GM12878 (cell line): ENCODE results near the gene PTPRS. TPM values are rescaled to one million over a fixed set of nuclear protein-coding genes. Genes with fewer than 3 reads are reported as not detected.

Source experiments
- ATAC-seq: fragments of 200-7000 bp; cut with Tn5 transposase; 3 replicates; pipeline ENCODE4 v1.9.1; 2020; ENCODE audit warnings: mild to moderate bottlenecking, moderate library complexity
- BruUV-seq: library from RNA; stranded (reverse); fragments of 400-500 nt; replicated peaks from 2 replicates; lab custom pipeline; 2021; lab: Mats Ljungman, UMichigan
- CTCF ChIA-PET: fragments of 300-600 bp; sonication (Branson Sonifier 250); formaldehyde crosslinking; extraction: SDS; loops from one replicate; lab custom pipeline; 2021; ENCODE audit warnings: inconsistent platforms; lab: Yijun Ruan, JAX
- POLR2A ChIA-PET: fragments of 350-600 bp; formaldehyde crosslinking; extraction: SDS; loops from one replicate; lab custom pipeline; 2021; ENCODE audit warnings: inconsistent platforms; lab: Charles Lee
- RAD21 ChIA-PET: fragments of 300-600 bp; sonication (Branson Sonifier 250); formaldehyde crosslinking; loops from one replicate; lab custom pipeline; 2023; ENCODE audit warnings: antibody characterized with exemption; ENCODE audit not compliant: unreplicated experiment; lab: Charles Lee
- SMC1A ChIA-PET: fragments of 300-600 bp; sonication (Branson Sonifier 250); formaldehyde crosslinking; loops from one replicate; lab custom pipeline; 2023; ENCODE audit not compliant: unreplicated experiment, uncharacterized antibody; lab: Charles Lee
- DNase-seq: peaks from one replicate; pipeline ENCODE4 v3.0.0-alpha.2; 2011; ENCODE audit warnings: low read depth, low spot score
- FAIRE-seq: peaks from 3 replicates; lab custom pipeline; 2011; peaks lifted over from hg19 to GRCh38; lab: Jason Lieb, UNC
- H2AFZ ChIP-seq: 2 replicates; pipeline ENCODE4 v1.6.0; 2011; ENCODE audit warnings: low read depth, low read length, control low read depth; ENCODE audit not compliant: control insufficient read depth
- H3K27ac ChIP-seq: 2 replicates; pipeline ENCODE4 v1.5.1; 2011; ENCODE audit warnings: control low read depth; ENCODE audit not compliant: control insufficient read depth, insufficient read depth
- H3K27me3 ChIP-seq, 2 experiments: replicated peaks in 1 of 2; 2 replicates each; pipeline versions ENCODE4 v1.6.0 to v1.6.1; 2011; ENCODE audit warnings: low read length in 1 of 2; ENCODE audit not compliant: control insufficient read depth in 2 of 2, insufficient read depth in 2 of 2
- H3K36me3 ChIP-seq, 2 experiments: 2 replicates each; pipeline ENCODE4 v1.5.1; 2011; ENCODE audit warnings: low read length in 1 of 2; ENCODE audit not compliant: control insufficient read depth in 2 of 2, insufficient read depth in 2 of 2
- H3K4me1 ChIP-seq: 2 replicates; pipeline ENCODE4 v1.6.1; 2011; ENCODE audit warnings: mild to moderate bottlenecking, low read length, moderate library complexity, mixed read lengths; ENCODE audit not compliant: control insufficient read depth, insufficient read depth
- H3K4me2 ChIP-seq: 2 replicates; pipeline ENCODE4 v1.6.0; 2011; ENCODE audit warnings: control low read depth; ENCODE audit not compliant: control insufficient read depth, insufficient read depth
- H3K4me3 ChIP-seq: fragments of 200-600 bp; sonication (generic); 2 replicates; pipeline ENCODE4 v1.5.1; 2016
- H3K79me2 ChIP-seq: 2 replicates; pipeline ENCODE4 v1.6.0; 2011; ENCODE audit warnings: low read length; ENCODE audit not compliant: control insufficient read depth, insufficient read depth
- H3K9ac ChIP-seq: 2 replicates; pipeline ENCODE4 v1.8.0; 2011; ENCODE audit warnings: low read length, control low read depth, mixed read lengths; ENCODE audit not compliant: control insufficient read depth, insufficient read depth
- H3K9me3 ChIP-seq: replicated peaks from 3 replicates; pipeline ENCODE4 v1.5.1; 2011; ENCODE audit warnings: mild to moderate bottlenecking, low read length; ENCODE audit not compliant: control insufficient read depth, insufficient read depth
- H4K20me1 ChIP-seq: 2 replicates; pipeline ENCODE4 v1.6.0; 2011; ENCODE audit not compliant: control insufficient read depth, insufficient read depth
- BCLAF1 ChIP-seq: fragments of 450-650 bp; IDR thresholded peaks from 2 replicates; pipeline ENCODE4 v1.6.1; 2017; ENCODE audit warnings: antibody characterized with exemption, mild to moderate bottlenecking, moderate library complexity
- EED ChIP-seq: sonication (generic); IDR thresholded peaks from 2 replicates; pipeline ENCODE4 v1.6.1; 2016; ENCODE audit warnings: antibody characterized with exemption, low read depth
- FOXK2 ChIP-seq: fragments of 450-650 bp; IDR thresholded peaks from 2 replicates; pipeline ENCODE4 v1.6.1; 2017; ENCODE audit warnings: mild to moderate bottlenecking, moderate library complexity
- HDGF ChIP-seq: fragments of 450-650 bp; IDR thresholded peaks from 2 replicates; pipeline ENCODE4 v1.6.1; 2016; ENCODE audit warnings: antibody characterized with exemption
- IKZF1 ChIP-seq: fragments of 450-650 bp; conservative IDR thresholded peaks from 2 replicates; pipeline ENCODE4 v1.6.1; 2017; ENCODE audit warnings: antibody characterized with exemption, mild to moderate bottlenecking
- KAT2A ChIP-seq: conservative IDR thresholded peaks from 2 replicates; pipeline ENCODE4 v1.6.1; 2011; ENCODE audit warnings: low read depth, low read length; ENCODE audit not compliant: control insufficient read depth
- MYC ChIP-seq: IDR thresholded peaks from 2 replicates; pipeline ENCODE4 v1.6.1; 2011; ENCODE audit warnings: mild to moderate bottlenecking, low read length, moderate library complexity, inconsistent platforms; ENCODE audit not compliant: insufficient read depth, insufficient replicate concordance, insufficient read length, severe bottlenecking
- SMAD5 ChIP-seq: IDR thresholded peaks from 2 replicates; pipeline ENCODE4 v1.6.1; 2016; ENCODE audit warnings: antibody characterized with exemption, low read depth
- SREBF2 ChIP-seq: IDR thresholded peaks from 2 replicates; pipeline ENCODE4 v1.6.1; 2012; ENCODE audit warnings: mild to moderate bottlenecking, low read length
- STAT1 ChIP-seq: fragments of 450-650 bp; conservative IDR thresholded peaks from 2 replicates; pipeline ENCODE4 v1.6.1; 2014; ENCODE audit warnings: antibody characterized with exemption, mild to moderate bottlenecking
- SUZ12 ChIP-seq: fragments of 200-600 bp; sonication (generic); IDR thresholded peaks from one replicate; pipeline ENCODE4 v1.6.1; 2018; ENCODE audit warnings: antibody characterized with exemption, mild to moderate bottlenecking; ENCODE audit not compliant: unreplicated experiment
- ZNF217 ChIP-seq: fragments of 450-650 bp; IDR thresholded peaks from 2 replicates; pipeline ENCODE4 v1.6.1; 2017; ENCODE audit warnings: antibody characterized with exemption, mild to moderate bottlenecking
- ZSCAN29 ChIP-seq: fragments of 450-650 bp; IDR thresholded peaks from 2 replicates; pipeline ENCODE4 v1.6.1; 2017; ENCODE audit warnings: mild to moderate bottlenecking, moderate library complexity
- WGBS: methylation state at CpG from one replicate; pipeline ENCODE4 v1.1.6; 2016; ENCODE audit warnings: low lambda C conversion rate; ENCODE audit not compliant: insufficient replicate concordance, insufficient coverage; ENCODE audit errors: missing lambda C conversion rate; 5-methylcytosine and 5-hydroxymethylcytosine counted together
- in situ Hi-C: fragments of 300-500 bp; cut with MboI; formaldehyde crosslinking; loops from 9 replicates; pipeline ENCODE4 v1.14.3; 2018; ENCODE audit warnings: mixed read lengths
- intact Hi-C: fragments of 100-400 bp; cut with micrococcal nuclease; formaldehyde crosslinking; loops from one replicate; pipeline ENCODE4 v1.14.2; 2022; ENCODE audit not compliant: unreplicated experiment
- polyA plus RNA-seq, 11 experiments: library from polyadenylated mRNA; depleted of rRNA in 4 of 11; unstranded in 6 of 11; stranded (reverse) in 5 of 11; fragments of >200 nt; fragmentation: Nextera tagmentation in 4 of 11; fragmentation: Illumina TruSeq in 1 of 11; extraction: Ambion mirVana in 4 of 11; extraction: Trizol in 1 of 11; gene quantifications; 1 replicate in 1 of 11; 2 replicates in 10 of 11; pipeline versions ENCODE4 v1.2.1 to v1.2.3, GENCODE V29; 2011 to 2016; ENCODE audit warnings: inconsistent platforms in 2 of 11, missing spikeins in 2 of 11, low read depth in 1 of 11
- total RNA-seq, 4 experiments: library from RNA; depleted of rRNA in 3 of 4; stranded (reverse); fragments of >200 nt in 3 of 4; fragmentation: Illumina TruSeq in 1 of 4; extraction: Trizol in 1 of 4; gene quantifications; 2 replicates each; pipeline versions ENCODE4 v1.2.1 to v1.2.3, GENCODE V29; 2013 to 2021

PTPRS gene
- total and polyA plus RNA-seq, 10 of the 15 experiments (the other 5 are each of a cell fraction or from before 2014, with no cell fraction given) = 0.09 to 32.1 (median 0.71) TPM

GRCh38 chr19:5332501-5332900 lies 8.1 kb downstream of the PTPRS start:
- ChIA-PET POLR2A (interaction anchor here (1.0 kb wide), 1 partner anchor 364 kb away, joined by 3 read pairs; the partner anchor contains the start of gene KDM4B), SMC1A (interaction anchor here (1.1 to 2.4 kb wide), 2 partner anchors 11 to 39 kb away, joined by 3 to 11 read pairs; no protein-coding TSS in a partner anchor), RAD21 (interaction anchor here (6.8 kb wide), 1 partner anchor 10 kb away, joined by 58 read pairs; no protein-coding TSS in a partner anchor), CTCF (interaction anchor here (1.1 to 8.6 kb wide), 2 partner anchors 10 to 143 kb away, joined by 3 to 62 read pairs; no protein-coding TSS in a partner anchor)
- intact Hi-C loops (loop anchor here (10.0 kb wide), 1 partner anchor 48 kb away; no protein-coding TSS in a partner anchor), in situ Hi-C loops (no loop called here)
- Histone ChIP-seq H3K9me3 (no peaks in the 10 kb centered on the region), H3K4me3 (no peak overlapping the region), H3K27me3 (0 out of 4 replicates have a peak, but pooled peaks cover 0 to 2% of the 10 kb centered on the region in 2 experiments), H3K4me2 (no peak overlapping the region), H3K27ac (no peak overlapping the region), H3K36me3 (no peaks in the 10 kb centered on the region), H4K20me1 (no peaks in the 10 kb centered on the region), H3K9ac (no peak overlapping the region), H3K4me1 (peaks cover 32% of the 10 kb centered on the region), H2AFZ (no peak overlapping the region), H3K79me2 (no peaks in the 10 kb centered on the region)
- DNase-seq = no peak
- ATAC-seq = no peak
- TF ChIP-seq IKZF1 (0 out of 2 replicates have a peak, but pooled peaks have one; percentile 30), HDGF (no peak), KAT2A (no peak), SREBF2 (no peak), ZSCAN29 (no peak), STAT1 (no peak), EED (no peak), MYC (no peak), SUZ12 (no peak), BCLAF1 (no peak), ZNF217 (peak; percentile 29; the same call in 1 of the 2 replicates), SMAD5 (no peak), FOXK2 (no peak)
- no TSS peak for BruUV-seq
- 79% methylated on average over 11 of the region's 11 CpGs for WGBS
- no peak for FAIRE-seq
